Measurements from ENCODE around the gene KRT33B.
"Not testable (repeated sequence)": the region's sequence is repeated elsewhere in the genome, so short reads cannot be mapped to it uniquely, and the experiment has no call there.

The KRT33B gene

DNA sequence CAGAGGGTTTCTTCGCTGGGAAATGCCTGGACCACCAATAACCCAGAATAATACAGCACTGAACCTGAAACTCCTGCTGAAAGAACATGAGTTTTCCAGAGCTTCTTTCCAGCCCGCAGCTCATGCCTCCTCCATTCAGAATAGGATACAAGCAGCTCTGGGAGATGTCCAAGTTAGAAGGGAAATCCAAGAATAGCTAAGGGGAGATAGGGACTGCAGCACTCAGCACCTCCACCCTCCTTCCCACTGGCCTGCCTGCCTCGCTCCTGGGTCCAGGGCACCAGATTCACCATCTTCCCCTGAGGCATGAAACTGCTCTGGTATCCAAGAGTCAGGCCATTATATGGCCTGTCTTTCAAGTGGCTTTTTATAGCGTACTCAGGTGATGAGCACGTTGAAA lies 23.7 kb upstream of the KRT33B start:
- DNase-seq, result no peak

DNA sequence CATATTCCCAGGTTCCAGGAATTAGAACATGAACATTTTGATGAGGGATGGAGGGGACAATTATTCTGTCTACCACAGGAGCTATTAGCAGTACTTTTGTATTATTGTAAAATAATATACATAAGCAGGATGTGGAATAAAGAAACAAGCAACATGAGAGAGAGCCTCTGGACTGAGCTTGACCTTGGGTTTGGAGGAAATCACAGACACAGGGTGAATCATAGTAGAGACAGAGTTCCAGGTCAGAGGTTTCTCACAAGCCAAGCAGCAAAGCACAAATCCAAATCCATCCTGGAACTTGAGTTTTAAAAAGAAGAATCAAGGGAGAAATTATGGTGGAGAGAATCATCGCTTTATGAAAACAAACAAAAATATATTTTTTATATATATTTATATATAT lies 22.7 kb upstream of the KRT33B start:
- DNase-seq, result no peak

- no peak for DNase-seq
Measured at GRCh38 chr17:41391535-41391934, 21.9 kb upstream of the KRT33B start.

GRCh38 chr17:41390411-41390938 lies 20.9 kb upstream of the KRT33B start:
- DNase-seq, result no peak

DNA sequence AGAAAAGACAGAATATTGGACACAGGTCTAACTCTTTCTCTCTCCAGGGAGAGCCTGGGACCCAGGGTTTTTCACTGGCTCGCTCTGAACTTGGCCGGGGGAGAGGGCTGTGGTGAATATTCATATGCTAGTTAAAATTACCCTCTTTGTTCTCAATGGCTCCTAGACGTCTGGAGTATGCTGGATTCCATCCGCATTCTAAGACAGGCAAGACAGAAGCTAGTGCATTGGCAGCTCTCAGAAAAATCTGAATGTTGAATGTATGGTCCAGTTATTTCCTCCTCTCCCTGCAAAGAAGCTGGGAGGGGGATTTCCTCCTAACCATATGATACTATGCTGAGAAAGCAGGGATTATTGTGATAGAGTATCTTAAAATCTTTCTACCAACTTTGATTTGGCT lies 18.1 kb upstream of the KRT33B start:
- no peak for DNase-seq

- DNase-seq, result no peak
Measured at GRCh38 chr17:41386227-41386626, 16.6 kb upstream of the KRT33B start.

- DNase-seq, result no peak
Measured at GRCh38 chr17:41383690-41384089, 14.1 kb upstream of the KRT33B start.

- no peak for DNase-seq
Measured at GRCh38 chr17:41382394-41382793, 12.8 kb upstream of the KRT33B start.

DNA sequence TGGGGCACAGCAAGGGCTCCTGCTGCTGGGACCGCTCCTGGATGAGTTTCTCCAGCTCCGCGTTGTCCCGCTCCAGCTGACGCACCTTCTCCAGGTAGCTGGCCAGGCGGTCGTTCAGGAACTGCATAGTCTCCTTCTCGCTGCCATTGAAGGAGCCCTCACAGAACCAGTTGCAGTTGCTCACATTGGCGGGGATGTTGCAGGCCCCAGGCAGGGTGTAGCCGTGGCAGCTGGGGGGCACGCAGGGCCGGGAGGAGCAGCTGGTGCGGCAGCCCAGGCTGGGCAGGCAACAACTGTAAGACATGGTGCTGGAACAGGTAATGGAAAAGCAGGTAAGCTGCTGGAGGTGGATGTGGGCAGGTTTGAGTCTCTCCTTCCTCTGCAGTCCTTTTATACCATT lies 12.3 kb upstream of the KRT33B start, which contains the start of gene KRT34:
Gene KRT34, minus strand, starts transcription at position 364 of the 400 bp plus-strand sequence. Its CDS starts 60 bp downstream, at position 304.
- DNase-seq, result not testable (repeated sequence)

DNA sequence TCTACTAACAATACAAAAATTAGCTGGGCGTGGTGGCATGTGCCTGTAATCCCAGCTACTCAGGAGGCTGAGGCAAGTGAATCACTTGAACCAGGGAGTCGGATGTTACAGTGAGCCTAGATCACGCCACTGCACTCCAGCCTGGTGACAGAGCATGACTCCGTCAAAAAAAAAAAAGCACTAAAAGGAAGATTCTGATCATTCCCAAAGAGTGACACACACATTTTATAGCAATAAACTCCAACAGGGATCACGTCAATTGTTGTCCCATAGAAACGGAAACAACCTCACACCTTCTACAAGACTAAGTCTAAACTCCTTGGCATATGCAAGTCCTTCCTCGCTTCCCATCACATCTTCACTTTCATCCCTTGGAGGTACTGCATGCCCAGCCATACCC lies 10.5 kb upstream of the KRT33B start:
- DNase-seq, result not testable (repeated sequence)

DNA sequence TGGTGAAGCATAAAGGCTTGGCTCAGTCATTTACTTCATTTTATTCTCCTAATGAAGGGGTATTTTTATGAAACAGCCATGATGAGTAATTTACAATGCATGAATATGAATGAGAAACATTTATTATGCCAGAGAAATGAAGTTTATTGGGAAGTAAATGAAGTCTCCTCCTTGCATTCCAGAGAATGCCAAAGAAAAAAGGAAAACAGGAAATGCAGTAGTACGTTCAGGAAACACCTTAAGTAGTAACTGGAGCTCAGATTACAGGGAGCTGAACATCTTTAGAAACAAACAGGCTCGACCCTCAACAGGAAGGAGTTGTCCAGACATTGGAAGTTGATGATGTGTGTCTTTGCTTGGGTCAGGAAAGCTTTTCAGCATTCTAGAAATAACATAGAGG lies 7.9 kb upstream of the KRT33B start:
- no peak for DNase-seq

GRCh38 chr17:41369023-41369422 lies 590 bp downstream of the KRT33B start:
- DNase-seq, result no peak

DNA sequence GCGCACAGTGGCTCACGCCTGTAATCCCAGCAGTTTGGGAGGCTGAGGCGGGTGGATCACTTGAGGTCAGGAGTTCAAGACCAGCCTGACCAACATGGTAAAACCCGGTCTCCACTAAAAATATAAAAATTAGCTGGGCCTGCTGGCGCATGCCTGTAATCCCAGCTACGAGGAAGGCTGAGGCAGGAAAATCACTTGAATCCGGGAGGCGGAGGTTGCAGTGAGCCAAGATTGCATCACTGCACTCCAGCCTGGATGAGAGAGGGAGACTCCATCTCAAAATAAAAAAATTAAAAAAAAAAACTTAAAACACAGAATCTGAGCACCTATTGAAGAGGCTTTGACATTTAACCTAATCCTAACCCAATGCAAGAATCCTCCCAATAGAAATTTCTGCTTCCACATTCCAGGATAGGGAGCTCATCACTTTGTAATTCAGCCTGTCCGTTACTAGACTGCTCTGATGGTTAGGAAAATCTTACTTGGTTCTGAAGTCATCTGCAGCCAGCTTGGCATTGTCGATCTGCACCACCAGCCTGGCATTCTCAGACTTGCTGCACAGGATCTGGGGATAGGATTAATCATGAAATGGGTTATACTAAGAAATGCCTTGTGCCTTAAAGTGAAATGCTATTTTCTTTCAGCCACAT lies 2.1 kb downstream of the KRT33B start:
- no peak for DNase-seq

GRCh38 chr17:41366070-41366469 lies 3.5 kb downstream of the KRT33B start:
- no peak for DNase-seq

GRCh38 chr17:41363881-41364280 lies 5.7 kb downstream of the KRT33B start:
- DNase-seq, result no peak

DNA sequence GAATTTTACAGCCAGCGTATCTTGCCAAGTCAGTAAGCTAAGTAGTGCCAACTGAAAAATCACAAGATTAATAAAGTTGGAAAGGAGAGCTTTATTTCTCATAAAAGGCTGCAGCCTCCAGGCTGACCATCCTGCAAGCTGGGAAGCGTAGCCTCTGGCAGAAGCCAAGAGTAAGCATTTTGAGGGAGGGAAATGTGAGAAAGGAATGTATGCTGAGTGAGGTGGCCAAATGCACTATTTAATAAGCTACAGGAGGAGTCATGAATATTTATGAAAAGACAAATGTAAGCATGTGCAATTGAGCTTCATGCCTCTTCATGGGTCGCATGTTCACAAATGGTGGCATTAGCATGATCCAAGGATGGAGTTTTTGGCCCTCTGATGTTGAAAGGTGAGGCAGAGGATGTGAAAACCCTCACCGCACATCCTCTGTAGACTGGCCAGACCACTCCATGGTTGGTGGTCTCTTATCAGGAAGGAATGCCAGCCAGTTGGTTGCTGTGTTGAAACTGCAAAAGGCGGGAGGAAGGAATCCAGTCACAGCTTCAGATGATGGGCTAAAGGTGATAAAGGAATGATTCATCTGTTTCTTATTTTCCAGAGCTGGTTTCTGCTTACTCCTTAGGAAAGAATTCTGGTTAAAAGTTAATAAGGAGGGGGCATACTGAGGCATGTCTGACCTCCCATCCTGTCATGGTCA lies 9.2 kb downstream of the KRT33B start:
- no peak for DNase-seq

- no peak for DNase-seq
Measured at GRCh38 chr17:41354536-41354935, 15.1 kb downstream of the KRT33B start.

DNA sequence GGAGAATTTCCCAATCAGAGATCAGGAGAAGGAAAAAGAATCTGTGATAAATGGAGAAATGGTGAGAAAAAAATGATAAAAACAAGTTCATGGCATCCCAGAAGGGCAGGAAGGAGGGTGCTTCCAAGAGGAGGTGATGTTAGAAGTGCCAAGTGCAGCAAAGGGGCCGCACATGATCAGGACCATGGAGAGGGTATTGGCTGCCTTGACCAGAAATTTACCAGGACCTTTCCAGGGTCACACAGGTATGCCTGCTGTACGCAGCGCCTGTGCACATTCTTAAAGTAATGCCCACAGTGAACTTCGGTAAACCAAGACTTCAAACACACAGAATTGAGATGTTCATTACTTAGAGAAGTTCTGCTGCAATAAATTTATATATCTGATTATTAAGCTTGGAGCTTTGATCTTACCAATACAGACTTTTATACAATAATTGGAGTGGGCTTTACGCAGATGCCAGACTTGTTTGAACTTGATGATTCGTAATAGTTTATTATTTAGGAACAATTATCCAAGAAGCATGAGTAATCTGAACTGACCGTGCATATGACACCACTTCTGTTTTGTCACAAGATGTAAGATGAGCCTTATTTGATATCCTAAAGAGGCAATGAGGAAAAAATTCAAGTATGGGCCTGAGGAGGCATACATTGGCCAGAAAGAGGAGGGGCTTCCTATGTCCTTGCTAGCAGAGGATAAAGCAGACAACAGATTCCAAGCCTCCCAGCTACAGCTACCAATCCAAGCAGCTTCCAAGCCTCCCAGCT lies 16.8 kb downstream of the KRT33B start:
- no peak for DNase-seq

DNA sequence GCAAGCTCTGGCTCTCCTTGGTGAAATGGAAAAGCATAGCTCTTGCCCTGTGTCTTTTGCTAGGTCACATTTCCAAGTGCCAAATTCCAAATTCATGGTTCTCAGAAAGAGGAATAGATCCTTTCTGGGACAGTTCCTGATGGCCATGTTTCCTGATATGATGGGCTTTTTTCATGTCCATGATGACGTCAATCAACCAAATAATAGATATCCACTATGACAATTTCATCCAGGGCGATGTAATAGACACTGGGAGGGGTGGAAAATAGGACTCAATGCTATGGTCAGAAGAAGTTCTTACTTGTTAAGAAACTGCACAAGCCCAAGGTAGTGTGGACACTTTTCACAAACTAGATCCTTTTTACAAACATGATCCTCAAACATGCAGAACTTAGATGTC lies 18.4 kb downstream of the KRT33B start:
- DNase-seq, result no peak

- not testable (repeated sequence) for DNase-seq
Measured at GRCh38 chr17:41350381-41350878, 19.2 kb downstream of the KRT33B start, which contains the start of gene KRT33A. Gene KRT33A, minus strand, starts transcription at chr17:41350828. Its CDS starts 61 bp downstream, at chr17:41350767.

DNA sequence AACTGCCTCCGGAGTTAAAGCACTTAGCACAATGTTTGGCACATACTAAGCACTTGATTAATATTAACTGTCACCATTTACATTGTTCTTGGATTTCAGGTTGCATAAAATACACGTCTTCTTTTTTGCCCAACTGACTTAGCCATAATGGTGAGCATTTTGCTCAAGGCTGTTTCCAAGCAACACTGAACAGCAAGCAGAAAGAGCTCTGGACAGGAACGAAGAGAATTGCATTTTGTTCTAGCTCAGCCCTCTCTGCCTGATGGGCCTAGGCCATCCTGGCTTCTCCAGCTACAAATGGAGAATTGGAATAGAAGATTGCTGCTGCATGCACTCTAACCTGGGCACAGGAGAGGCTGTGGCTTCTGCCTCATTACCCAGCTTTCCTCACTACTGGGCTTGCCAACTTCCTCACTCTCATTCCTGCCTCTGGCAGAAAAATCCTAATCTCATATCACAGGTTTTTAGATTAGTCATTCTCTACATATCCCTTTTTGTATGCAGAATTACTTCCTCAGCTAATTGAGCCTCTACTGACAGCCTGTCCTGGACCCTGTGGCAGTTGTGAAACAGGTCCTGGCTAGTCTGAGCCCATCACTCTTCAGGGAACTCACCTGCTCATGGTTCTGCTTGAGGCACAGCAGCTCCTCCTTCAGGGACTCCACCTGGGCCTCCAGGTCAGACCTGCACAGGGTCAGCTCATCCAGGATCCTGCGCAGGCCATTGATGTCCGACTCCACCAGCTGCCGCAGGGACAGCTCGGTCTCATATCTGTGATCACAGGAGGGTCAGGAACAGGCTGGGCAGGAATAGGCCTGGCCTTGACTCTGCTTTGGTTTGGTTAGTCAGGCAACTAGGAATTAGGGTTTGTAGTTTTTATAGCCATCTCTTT lies 21.5 kb downstream of the KRT33B start:
- no peak for DNase-seq

GRCh38 chr17:41346421-41346820 lies 23.2 kb downstream of the KRT33B start:
- DNase-seq, result not testable (repeated sequence)
